A673 (cell line): ENCODE measurements around the gene COLEC12.

Experiments
- CTCF ChIP-seq: fragments of 300-800, 200-600 bp; sonication (generic); conservative IDR thresholded peaks from 2 replicates; pipeline ENCODE4 v1.5.1; 2017; ENCODE audit warnings: low read depth, mild to moderate bottlenecking, antibody characterized with exemption, low read length, moderate library complexity, mixed read lengths
- EZH2 ChIP-seq: fragments of 200-600 bp; sonication (generic); IDR thresholded peaks from 2 replicates; pipeline ENCODE4 v1.6.1; 2017; ENCODE audit warnings: borderline replicate concordance, low read depth, mild to moderate bottlenecking, mixed read lengths, antibody characterized with exemption, low read length; ENCODE audit not compliant: poor library complexity, severe bottlenecking

- TF ChIP-seq CTCF (no peak), EZH2 (no peak)
Observed at GRCh38 chr18:354003-354402, 146.5 kb downstream of the COLEC12 start.
